Sigmoid colon (tissue), 4 donors: ENCODE results near the gene SP2.

ENCODE experiments used
- EP300 ChIP-seq, 4 donors: sonication (generic); formaldehyde crosslinking; IDR thresholded peaks; one replicate each; pipeline ENCODE4 v1.6.1; 2017; ENCODE audit warnings: antibody characterized with exemption in 4 of 4
- POLR2A ChIP-seq, 2 donors: fragments of 450-650 bp; IDR thresholded peaks; one replicate each; pipeline ENCODE4 v1.6.1; 2016; ENCODE audit warnings: antibody characterized with exemption in 2 of 2, mild to moderate bottlenecking in 2 of 2, moderate library complexity in 2 of 2
- POLR2AphosphoS5 ChIP-seq, 4 donors: sonication (generic); formaldehyde crosslinking; IDR thresholded peaks; one replicate each; pipeline ENCODE4 v1.6.1; 2017; ENCODE audit warnings: antibody characterized with exemption in 4 of 4
- TF ChIP-seq, protein P1 (sequence below), 4 experiments: fragments of 450-650 bp in 3 of 4; fragments of 200-600 bp in 1 of 4; IDR thresholded peaks; one replicate each; pipeline ENCODE4 v1.5.1; 2016 to 2019; ENCODE audit warnings: antibody characterized with exemption in 4 of 4, mild to moderate bottlenecking in 3 of 4, moderate library complexity in 2 of 4

DNA sequence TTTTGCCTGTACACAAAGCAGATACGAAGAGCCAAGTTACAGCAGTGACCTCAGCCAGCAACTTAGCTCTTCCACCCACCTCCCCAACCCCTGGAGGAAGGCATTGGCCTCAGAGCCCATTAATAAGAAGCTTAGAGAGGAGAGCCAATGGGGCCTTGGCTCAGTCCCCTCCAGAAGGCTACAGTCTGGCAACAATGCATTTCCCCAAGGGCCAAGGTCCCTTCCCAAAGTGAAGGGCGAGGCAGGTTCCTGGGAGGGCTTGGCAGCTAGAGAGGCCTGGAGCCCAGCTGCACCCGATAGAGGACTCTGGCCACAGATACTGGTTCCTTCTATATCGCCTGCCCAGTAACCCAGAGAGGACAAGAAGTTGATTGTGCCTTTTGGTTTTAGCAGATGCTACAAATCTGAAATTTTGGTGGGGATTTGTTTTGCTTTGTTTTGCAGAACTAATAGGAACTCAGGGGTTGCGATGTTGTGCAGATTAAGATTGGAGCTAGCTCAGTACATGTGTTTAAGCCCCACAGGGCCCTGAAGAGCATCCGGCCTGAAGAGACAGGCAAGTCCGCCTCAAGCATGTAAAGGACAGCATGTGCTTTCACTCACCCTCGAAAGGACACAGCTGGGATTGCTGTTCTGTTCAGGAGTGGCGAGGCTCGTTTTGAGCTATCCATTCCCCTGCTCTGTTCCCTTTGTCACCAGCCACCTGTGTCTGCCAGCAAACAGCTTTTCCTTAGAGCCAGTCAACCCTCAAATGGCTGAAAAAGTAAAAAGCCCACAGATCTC is 33.4 kb downstream of the SP2 start:
- TF ChIP-seq EP300 (IDR thresholded peaks at IDR 0.05) (no peak), POLR2A (IDR thresholded peaks at IDR 0.05) (no peak), POLR2AphosphoS5 (IDR thresholded peaks at IDR 0.05) (peak in 2 of 4 donors; percentile 38 to 40)
- TF ChIP-seq, protein P1, sequence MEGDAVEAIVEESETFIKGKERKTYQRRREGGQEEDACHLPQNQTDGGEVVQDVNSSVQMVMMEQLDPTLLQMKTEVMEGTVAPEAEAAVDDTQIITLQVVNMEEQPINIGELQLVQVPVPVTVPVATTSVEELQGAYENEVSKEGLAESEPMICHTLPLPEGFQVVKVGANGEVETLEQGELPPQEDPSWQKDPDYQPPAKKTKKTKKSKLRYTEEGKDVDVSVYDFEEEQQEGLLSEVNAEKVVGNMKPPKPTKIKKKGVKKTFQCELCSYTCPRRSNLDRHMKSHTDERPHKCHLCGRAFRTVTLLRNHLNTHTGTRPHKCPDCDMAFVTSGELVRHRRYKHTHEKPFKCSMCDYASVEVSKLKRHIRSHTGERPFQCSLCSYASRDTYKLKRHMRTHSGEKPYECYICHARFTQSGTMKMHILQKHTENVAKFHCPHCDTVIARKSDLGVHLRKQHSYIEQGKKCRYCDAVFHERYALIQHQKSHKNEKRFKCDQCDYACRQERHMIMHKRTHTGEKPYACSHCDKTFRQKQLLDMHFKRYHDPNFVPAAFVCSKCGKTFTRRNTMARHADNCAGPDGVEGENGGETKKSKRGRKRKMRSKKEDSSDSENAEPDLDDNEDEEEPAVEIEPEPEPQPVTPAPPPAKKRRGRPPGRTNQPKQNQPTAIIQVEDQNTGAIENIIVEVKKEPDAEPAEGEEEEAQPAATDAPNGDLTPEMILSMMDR (IDR thresholded peaks at IDR 0.05) = no peak
